NT2/D1 (cell line): ENCODE data around the gene PLIN1.

ENCODE experiments used
- DNase-seq: peaks from one replicate; pipeline ENCODE4 v3.0.0-alpha.2; 2011; ENCODE audit warnings: low read depth, low spot score
- H3K27me3 ChIP-seq: 2 replicates; pipeline ENCODE4 v1.6.0; 2011; ENCODE audit warnings: mild to moderate bottlenecking; ENCODE audit not compliant: insufficient read length, insufficient read depth
- H3K36me3 ChIP-seq: 2 replicates; pipeline ENCODE4 v1.6.1; 2011; ENCODE audit warnings: mild to moderate bottlenecking, low read length, mixed read lengths; ENCODE audit not compliant: insufficient read depth, insufficient read length
- H3K4me1 ChIP-seq: 2 replicates; pipeline ENCODE4 v1.5.1; 2011; ENCODE audit not compliant: insufficient read depth, insufficient read length
- H3K4me3 ChIP-seq: 2 replicates; pipeline ENCODE4 v1.5.1; 2011; ENCODE audit warnings: low read depth; ENCODE audit not compliant: insufficient read length
- H3K9ac ChIP-seq: 2 replicates; pipeline ENCODE4 v1.6.0; 2011; ENCODE audit warnings: low read depth; ENCODE audit not compliant: insufficient read length
- H3K9me3 ChIP-seq: 2 replicates; pipeline ENCODE4 v1.5.1; 2011; ENCODE audit warnings: mild to moderate bottlenecking, low read length; ENCODE audit not compliant: insufficient read depth
- SUZ12 ChIP-seq: IDR thresholded peaks from 2 replicates; pipeline ENCODE4 v1.6.1; 2011; ENCODE audit not compliant: insufficient read length, insufficient read depth; ENCODE audit errors: extremely low read depth
- YY1 ChIP-seq: IDR thresholded peaks from 2 replicates; pipeline ENCODE4 v1.6.1; 2011; ENCODE audit not compliant: insufficient read length, insufficient read depth
- ZNF274 ChIP-seq: IDR thresholded peaks from 2 replicates; pipeline ENCODE4 v1.6.1; 2011; ENCODE audit warnings: mild to moderate bottlenecking, low read depth, low read length

Gene PLIN1

GRCh38 chr15:89665449-89666181 is 13.6 kb downstream of the PLIN1 start:
- H3K9ac ChIP-seq = peak overlapping the region; percentile 75
- DNase-seq = peak; percentile 25
- peaks cover 14% of the 10 kb centered on the region for H3K4me1 ChIP-seq
- TF ChIP-seq SUZ12 (peak; percentile 84), YY1 (no peak), ZNF274 (no peak)
- no peaks in the 10 kb centered on the region for H3K9me3 ChIP-seq
- peaks cover 21% of the 10 kb centered on the region for H3K27me3 ChIP-seq
- H3K4me3 ChIP-seq = peak overlapping the region; percentile 42
- no peaks in the 10 kb centered on the region for H3K36me3 ChIP-seq

GRCh38 chr15:89664441-89665350 is 14.5 kb downstream of the PLIN1 start:
- peaks cover 21% of the 10 kb centered on the region for H3K27me3 ChIP-seq
- TF ChIP-seq YY1 (no peak), SUZ12 (no peak), ZNF274 (no peak)
- H3K9ac ChIP-seq = no peak overlapping the region
- H3K4me3 ChIP-seq = no peak overlapping the region
- no peak for DNase-seq
- peaks cover 14% of the 10 kb centered on the region for H3K4me1 ChIP-seq
- no peaks in the 10 kb centered on the region for H3K36me3 ChIP-seq
- H3K9me3 ChIP-seq = no peaks in the 10 kb centered on the region

GRCh38 chr15:89662893-89663626 is 16.1 kb downstream of the PLIN1 start:
- DNase-seq = no peak
- Histone ChIP-seq H3K9ac (peak overlapping the region; percentile 22), H3K36me3 (no peaks in the 10 kb centered on the region), H3K27me3 (peaks cover 21% of the 10 kb centered on the region), H3K9me3 (no peaks in the 10 kb centered on the region), H3K4me3 (no peak overlapping the region), H3K4me1 (peaks cover 14% of the 10 kb centered on the region)
- TF ChIP-seq SUZ12 = no peak
- TF ChIP-seq YY1 = no peak
- TF ChIP-seq ZNF274 = no peak

- no peak overlapping the region for H3K9ac ChIP-seq
- peaks cover 7% of the 10 kb centered on the region for H3K4me1 ChIP-seq
- no peak overlapping the region for H3K4me3 ChIP-seq
- TF ChIP-seq ZNF274 = no peak
- no peak for TF ChIP-seq SUZ12
- TF ChIP-seq YY1 = no peak
- H3K9me3 ChIP-seq = no peaks in the 10 kb centered on the region
- H3K36me3 ChIP-seq = no peaks in the 10 kb centered on the region
- DNase-seq = no peak
- peaks cover 16% of the 10 kb centered on the region for H3K27me3 ChIP-seq
These were observed 18.6 kb downstream of the PLIN1 start for GRCh38 chr15:89660556-89660955.

- Histone ChIP-seq H3K27me3 (peaks cover 10% of the 10 kb centered on the region), H3K36me3 (no peaks in the 10 kb centered on the region), H3K9ac (no peak overlapping the region), H3K4me3 (no peak overlapping the region), H3K4me1 (peaks cover 7% of the 10 kb centered on the region), H3K9me3 (no peaks in the 10 kb centered on the region)
- no peak for TF ChIP-seq ZNF274
- TF ChIP-seq SUZ12 = no peak
- TF ChIP-seq YY1 = no peak
- no peak for DNase-seq
These were observed 19.9 kb downstream of the PLIN1 start for GRCh38 chr15:89659295-89659694.

- Histone ChIP-seq H3K4me1 (peaks cover 7% of the 10 kb centered on the region), H3K9me3 (no peaks in the 10 kb centered on the region), H3K9ac (no peak overlapping the region), H3K36me3 (peaks cover 8% of the 10 kb centered on the region), H3K4me3 (no peak overlapping the region), H3K27me3 (peaks cover 10% of the 10 kb centered on the region)
- no peak for DNase-seq
- no peak for TF ChIP-seq YY1
- TF ChIP-seq ZNF274 = no peak
- no peak for TF ChIP-seq SUZ12
These were observed 21.4 kb downstream of the PLIN1 start for GRCh38 chr15:89657686-89658200.
